Prostate gland (tissue), 2 donors: ENCODE data around the gene RAB3GAP1. TPM values are rescaled to one million over a fixed set of nuclear protein-coding genes. Genes with fewer than 3 reads are reported as not detected.
"Not testable (repeated sequence)": the region's sequence is repeated elsewhere in the genome, so short reads cannot be mapped to it uniquely, and the experiment has no call there.

Experiments used
- DNase-seq: peaks from one replicate; pipeline ENCODE4 v3.0.0-alpha.2; 2019; ENCODE audit warnings: low spot score
- H3K27ac ChIP-seq, 2 donors: fragments of 200-600 bp; sonication (generic); 2 replicates each; pipeline ENCODE4 v1.5.1; 2017 to 2019
- H3K27me3 ChIP-seq: fragments of 200-600 bp; sonication (generic); replicated peaks from 2 replicates; pipeline ENCODE4 v1.5.1; 2019; ENCODE audit not compliant: insufficient read depth
- H3K36me3 ChIP-seq, 2 donors: fragments of 200-600 bp; sonication (generic); 1 replicate in 1 of 2; 2 replicates in 1 of 2; pipeline versions ENCODE4 v1.5.1 to v1.8.1; 2017 to 2019
- H3K4me1 ChIP-seq: fragments of 200-600 bp; sonication (generic); replicated peaks from 2 replicates; pipeline ENCODE4 v1.5.1; 2019
- H3K4me3 ChIP-seq, 2 donors: fragments of 200-600 bp; sonication (generic); 2 replicates each; pipeline ENCODE4 v1.5.1; 2017 to 2019
- H3K9me3 ChIP-seq: fragments of 200-600 bp; sonication (generic); 2 replicates; pipeline ENCODE4 v1.5.1; 2017
- CTCF ChIP-seq, 4 experiments: fragments of 200-600 bp in 2 of 4; fragments of 450-650 bp in 2 of 4; sonication (generic) in 2 of 4; IDR thresholded peaks; 1 replicate in 3 of 4; 2 replicates in 1 of 4; pipeline ENCODE4 v1.5.1; 2016 to 2019; ENCODE audit warnings: antibody characterized with exemption in 4 of 4, mild to moderate bottlenecking in 2 of 4, moderate library complexity in 2 of 4
- POLR2A ChIP-seq: fragments of 450-650 bp; IDR thresholded peaks from one replicate; pipeline ENCODE4 v1.6.1; 2016; ENCODE audit warnings: antibody characterized with exemption, mild to moderate bottlenecking
- POLR2AphosphoS5 ChIP-seq: sonication (generic); formaldehyde crosslinking; IDR thresholded peaks from one replicate; pipeline ENCODE4 v1.6.1; 2017; ENCODE audit warnings: antibody characterized with exemption
- WGBS: methylation state at CpG from one replicate; pipeline ENCODE4 v1.1.5; 2018; 5-methylcytosine and 5-hydroxymethylcytosine counted together
- intact Hi-C: fragments of 100-400 bp; cut with DNase I; formaldehyde crosslinking; loops from one replicate; pipeline ENCODE4 v1.14.2; 2022
- total RNA-seq, 2 donors: library from RNA; depleted of rRNA; stranded (reverse); fragments of >200 nt; gene quantifications; one replicate each; pipeline ENCODE4 v1.1.0, GENCODE V29; 2016

The RAB3GAP1 gene
- total RNA-seq, 2 donors from 2014 or later: 43.4 to 54.6 TPM

- Histone ChIP-seq H3K27me3 (no peaks in the 10 kb centered on the region), H3K4me3 (no peak overlapping the region), H3K4me1 (no peaks in the 10 kb centered on the region), H3K36me3 (no peaks in the 10 kb centered on the region), H3K27ac (no peak overlapping the region), H3K9me3 (no peaks in the 10 kb centered on the region)
- TF ChIP-seq POLR2AphosphoS5 (no peak), POLR2A (no peak), CTCF (IDR thresholded peaks at IDR 0.05) (no peak)
- DNase-seq: no peak
- intact Hi-C loops: no loop called here
Observed at GRCh38 chr2:135078417-135078816, 26.3 kb downstream of the RAB3GAP1 start.

- Histone ChIP-seq H3K9me3 (no peaks in the 10 kb centered on the region), H3K36me3 (no peaks in the 10 kb centered on the region), H3K4me1 (no peaks in the 10 kb centered on the region), H3K27ac (no peak overlapping the region), H3K27me3 (no peaks in the 10 kb centered on the region), H3K4me3 (no peak overlapping the region)
- TF ChIP-seq CTCF (IDR thresholded peaks at IDR 0.05) (no peak), POLR2A (no peak), POLR2AphosphoS5 (no peak)
- 87% methylated on average over 2 of the region's 2 CpGs for WGBS
- intact Hi-C loops: no loop called here
- DNase-seq: no peak
Observed at GRCh38 chr2:135086222-135086621, 34.1 kb downstream of the RAB3GAP1 start.

- H3K4me1 ChIP-seq, H3K9me3 ChIP-seq, H3K36me3 ChIP-seq, H3K27me3 ChIP-seq, H3K27ac ChIP-seq, intact Hi-C loops, DNase-seq, H3K4me3 ChIP-seq: not testable (repeated sequence)
- 96% methylated on average over 4 of the region's 4 CpGs for WGBS
Observed at GRCh38 chr2:135089597-135089996, 37.5 kb downstream of the RAB3GAP1 start.

GRCh38 chr2:135091681-135092080 lies 39.6 kb downstream of the RAB3GAP1 start:
- Histone ChIP-seq H3K27ac (no peak overlapping the region), H3K4me1 (no peaks in the 10 kb centered on the region), H3K36me3 (no peaks in the 10 kb centered on the region), H3K4me3 (no peak overlapping the region), H3K27me3 (no peaks in the 10 kb centered on the region), H3K9me3 (no peaks in the 10 kb centered on the region)
- WGBS: 97% methylated on average over 1 of the region's 1 CpG
- TF ChIP-seq CTCF (IDR thresholded peaks at IDR 0.05): no peak
- no peak for TF ChIP-seq POLR2A
- TF ChIP-seq POLR2AphosphoS5: no peak
- no peak for DNase-seq
- intact Hi-C loops: no loop called here

- Histone ChIP-seq H3K4me3 (no peak overlapping the region), H3K27me3 (no peaks in the 10 kb centered on the region), H3K4me1 (no peaks in the 10 kb centered on the region), H3K36me3 (no peaks in the 10 kb centered on the region), H3K9me3 (no peaks in the 10 kb centered on the region), H3K27ac (no peak overlapping the region)
- intact Hi-C loops: no loop called here
- no peak for DNase-seq
- TF ChIP-seq CTCF (IDR thresholded peaks at IDR 0.05): no peak
- TF ChIP-seq POLR2A: no peak
- no peak for TF ChIP-seq POLR2AphosphoS5
Observed at GRCh38 chr2:135093193-135093592, 41.1 kb downstream of the RAB3GAP1 start.
